GM18519 (cell line): ENCODE data around the gene SLC16A1.
"Not testable (repeated sequence)": the region's sequence is repeated elsewhere in the genome, so short reads cannot be mapped to it uniquely, and the experiment has no call there.

ENCODE experiments used
- ATAC-seq: cut with Tn5 transposase; IDR thresholded peaks from one replicate; pipeline ENCODE4 v1.9.1; 2021; ENCODE audit warnings: mild to moderate bottlenecking, moderate library complexity; ENCODE audit not compliant: unreplicated experiment, low FRiP score

Gene SLC16A1

DNA sequence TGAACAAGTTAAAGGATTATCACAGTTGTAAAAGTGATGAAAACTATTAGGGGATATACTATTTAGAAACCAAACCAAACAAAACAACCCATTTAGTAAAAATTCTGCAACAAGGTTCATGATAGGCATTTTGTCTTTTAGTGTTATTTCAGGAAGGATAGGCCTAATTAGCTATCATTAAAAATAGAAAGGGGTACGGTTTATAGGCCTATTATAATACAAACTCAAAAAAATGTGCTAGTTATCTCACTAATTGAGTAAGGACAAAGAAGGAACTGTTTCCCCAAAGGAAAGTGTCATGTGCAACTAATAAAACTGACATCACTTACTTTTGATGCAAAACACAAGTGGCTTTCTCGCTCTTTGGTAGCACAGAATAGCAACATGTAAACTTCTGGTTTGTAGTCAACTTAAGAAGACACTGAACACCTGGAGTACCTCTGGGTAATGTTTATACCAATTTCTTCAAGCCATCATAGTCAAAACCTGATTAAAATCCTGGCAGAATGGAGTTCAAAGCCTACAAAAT, 28.5 kb downstream of the SLC16A1 start:
- ATAC-seq: no peak

DNA sequence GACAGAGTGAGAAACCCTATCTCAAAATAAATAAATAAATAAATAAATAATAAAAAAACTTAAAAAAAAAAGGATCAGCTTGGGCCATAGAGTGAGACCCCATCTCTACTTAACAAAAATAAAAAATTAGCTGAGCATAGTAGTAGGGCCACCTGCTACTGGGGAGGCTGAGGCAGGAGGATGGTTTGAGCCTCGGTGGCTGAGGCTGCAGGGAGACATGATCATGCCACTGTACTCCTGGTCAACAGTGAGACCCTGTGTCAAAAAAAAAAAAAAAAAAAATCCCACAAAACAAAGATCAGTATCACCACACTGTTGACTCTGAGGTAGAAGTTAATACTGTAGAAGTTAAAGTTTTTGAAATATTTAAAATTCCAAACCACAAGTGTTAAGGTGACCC, 29.1 kb downstream of the SLC16A1 start:
- no peak for ATAC-seq

- ATAC-seq: no peak
These were observed 31.0 kb downstream of the SLC16A1 start for GRCh38 chr1:112925015-112925414.

DNA sequence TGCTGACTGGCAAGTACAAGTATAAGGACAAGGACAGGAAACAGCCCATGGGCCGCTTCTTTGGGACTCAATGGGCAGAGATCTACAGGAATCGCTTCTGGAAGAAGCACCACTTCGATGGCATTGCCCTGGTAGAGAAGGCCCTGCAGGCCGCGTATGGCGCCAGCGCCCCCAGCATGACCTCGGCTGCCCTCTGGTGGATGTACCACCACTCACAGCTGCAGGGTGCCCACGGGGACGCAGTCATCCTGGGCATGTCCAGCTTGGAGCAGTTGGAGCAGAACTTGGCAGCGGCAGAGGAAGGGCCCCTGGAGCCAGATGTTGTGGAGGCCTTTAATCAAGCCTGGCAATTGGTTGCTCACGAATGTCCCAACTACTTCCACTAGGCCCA, 32.0 kb downstream of the SLC16A1 start:
- ATAC-seq: no peak

DNA sequence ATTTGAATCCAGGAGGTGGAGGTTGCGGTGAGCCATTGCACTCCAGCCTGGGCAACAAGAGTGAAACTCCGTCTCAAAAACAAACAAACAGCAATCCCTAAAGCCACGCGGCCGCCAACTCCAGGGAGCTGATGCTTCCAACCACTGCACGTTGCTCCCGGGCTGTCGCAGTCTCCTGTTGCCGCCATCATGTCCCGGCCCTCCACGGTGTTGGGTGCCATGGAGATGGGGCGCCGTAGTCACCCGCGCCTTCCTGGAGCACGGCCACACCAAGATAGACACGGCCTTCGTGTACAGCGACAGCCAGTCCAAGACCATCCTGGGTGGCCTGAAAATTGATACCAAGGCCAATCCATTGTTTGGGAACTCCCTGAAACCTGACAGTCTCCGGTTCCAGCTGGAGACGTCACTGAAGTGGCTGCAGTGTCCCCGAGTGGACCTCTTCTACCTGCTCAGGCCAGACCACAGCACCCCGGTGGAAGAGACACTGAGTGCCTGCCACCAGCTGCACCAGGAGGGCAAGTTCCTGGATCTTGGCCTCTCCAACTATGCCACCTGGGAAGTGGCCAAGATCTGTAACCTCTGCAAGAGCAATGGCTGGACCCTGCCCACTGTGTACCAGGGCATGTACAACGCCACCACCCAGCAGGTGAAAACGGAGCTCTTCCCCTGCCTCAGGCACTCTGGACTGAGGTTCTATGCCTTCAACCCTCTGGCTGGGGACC, 32.6 kb downstream of the SLC16A1 start:
- ATAC-seq: no peak

DNA sequence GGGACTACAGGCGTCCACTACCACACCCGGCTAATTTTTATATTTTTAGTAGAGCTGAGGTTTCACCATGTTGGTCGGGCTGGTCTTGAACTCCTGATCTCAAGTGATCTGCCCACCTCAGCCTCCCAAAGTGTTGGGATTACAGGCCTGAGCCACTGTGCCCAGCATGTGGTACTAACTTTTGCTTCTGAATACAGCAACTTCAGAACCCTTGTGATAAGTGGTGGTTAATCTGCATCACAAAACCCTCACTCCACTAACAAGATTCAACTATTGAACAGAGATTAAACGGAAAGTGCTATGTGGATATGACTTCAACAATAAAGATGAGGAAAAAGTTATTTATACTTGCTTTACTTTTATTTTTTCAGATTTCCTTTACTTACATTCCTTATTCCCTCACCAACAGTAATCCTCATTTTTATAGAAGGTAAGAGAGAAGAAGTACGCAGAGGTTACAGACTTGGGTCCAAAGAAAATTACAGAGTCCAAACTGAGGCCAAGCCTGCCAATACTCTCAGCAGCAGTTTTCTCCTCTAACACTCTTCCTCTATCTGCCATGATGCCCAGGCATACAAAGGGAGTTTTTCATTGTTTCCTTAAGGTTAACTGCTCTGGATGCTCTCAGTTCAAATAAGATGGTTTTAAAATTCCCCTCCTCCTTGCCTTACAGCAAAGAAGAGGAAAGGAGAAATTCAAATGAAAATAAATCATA, 44.3 kb downstream of the SLC16A1 start:
- ATAC-seq: no peak

DNA sequence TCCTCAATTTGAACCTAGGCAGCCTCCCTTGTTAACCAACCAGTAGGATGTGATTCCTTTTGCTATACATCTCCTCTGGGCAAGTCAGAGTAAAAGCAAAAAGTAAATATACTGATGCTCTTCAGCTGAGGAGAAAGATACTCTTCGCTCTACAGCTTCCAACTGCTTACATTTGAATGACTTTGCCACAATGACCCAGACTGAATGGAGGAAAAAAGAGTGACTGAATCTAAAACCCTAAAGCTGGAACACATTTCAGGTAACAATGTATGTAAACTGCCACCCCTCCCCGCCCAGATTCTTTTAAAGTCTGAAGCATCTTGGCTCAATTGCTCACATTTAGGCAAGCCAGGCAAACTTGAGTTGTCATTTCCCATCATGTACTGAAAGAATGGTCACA, 46.1 kb downstream of the SLC16A1 start:
- ATAC-seq: no peak

DNA sequence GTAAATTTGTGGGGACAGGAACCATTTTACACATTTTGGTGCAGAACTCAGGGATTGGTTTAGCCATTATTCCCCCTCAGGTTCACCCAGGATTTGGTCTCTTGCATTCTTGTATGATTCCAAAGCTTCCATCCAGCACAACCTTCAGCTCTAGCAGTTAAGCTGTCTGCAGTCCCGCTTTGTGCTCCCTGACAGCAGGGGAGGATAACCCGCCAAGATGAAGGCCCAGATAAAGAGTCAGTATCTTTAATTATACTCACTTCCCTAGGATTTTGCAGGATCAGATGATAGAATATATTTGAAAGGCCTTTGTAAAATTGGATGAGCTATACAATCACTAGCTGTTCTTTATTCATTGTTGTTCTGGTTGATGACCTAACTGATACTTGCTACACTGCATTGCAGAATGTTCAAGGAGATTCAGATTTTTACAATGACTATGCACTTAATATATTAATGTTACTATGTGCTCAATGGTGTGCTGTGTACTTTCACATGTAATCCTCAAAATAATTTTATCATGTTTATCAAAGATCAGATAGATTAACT, 49.8 kb downstream of the SLC16A1 start:
- ATAC-seq: no peak

DNA sequence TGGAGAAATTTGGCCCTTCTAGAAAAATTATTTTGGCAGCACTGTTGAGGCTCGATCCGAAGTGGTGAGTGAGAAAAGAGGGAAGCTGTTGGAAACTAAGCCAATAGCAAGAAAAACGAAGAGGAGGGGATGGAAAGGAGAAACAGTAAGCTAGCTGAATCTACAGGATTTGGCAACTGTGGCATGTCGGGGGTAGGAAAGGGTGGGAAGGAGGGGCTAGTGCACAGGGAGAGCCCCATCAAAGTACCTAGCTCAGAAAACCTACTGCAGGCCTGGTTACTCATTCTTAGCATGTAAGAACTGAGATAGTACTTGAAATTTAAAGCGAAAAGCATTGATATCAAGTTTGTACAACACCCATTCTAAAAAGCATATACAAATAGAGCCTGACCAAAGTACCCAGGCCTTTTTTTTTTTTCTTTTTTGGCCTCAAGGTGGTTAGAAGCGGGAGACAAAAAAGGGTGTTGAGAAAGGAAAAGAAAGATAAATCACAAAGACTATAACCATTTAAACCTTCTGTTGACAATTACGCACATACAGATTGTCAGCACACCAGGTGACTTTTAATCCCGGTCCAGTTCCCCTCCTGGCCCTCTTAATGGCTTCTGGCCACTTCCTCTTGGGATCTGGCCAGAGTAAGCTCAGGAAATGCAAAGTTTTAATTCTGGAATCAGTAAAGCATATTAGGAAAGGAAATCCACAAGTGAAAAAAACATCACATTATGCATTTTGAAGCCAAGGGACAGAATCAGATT, 50.4 kb downstream of the SLC16A1 start:
- no peak for ATAC-seq

DNA sequence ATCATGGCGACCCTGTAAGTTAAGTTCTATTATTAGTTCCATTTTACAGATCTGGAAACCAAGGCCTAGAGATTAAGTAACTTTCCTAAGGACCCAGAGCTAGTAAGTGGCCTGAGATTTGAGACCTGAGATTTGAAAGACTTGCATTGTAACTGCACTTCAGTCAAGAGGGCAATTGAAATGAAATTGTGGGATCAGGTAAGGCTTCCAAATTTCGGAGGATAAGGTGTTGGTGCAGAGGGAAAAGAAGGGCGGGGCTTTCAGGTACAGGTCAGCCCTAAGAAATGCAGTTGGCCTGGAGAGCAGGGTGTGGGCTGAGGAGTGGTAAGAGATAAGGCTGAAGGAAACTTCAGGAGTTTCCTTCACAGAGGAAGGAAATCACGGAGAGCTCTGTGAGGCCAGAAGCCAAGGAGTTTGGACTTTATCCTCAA, 51.1 kb downstream of the SLC16A1 start:
- ATAC-seq: no peak

DNA sequence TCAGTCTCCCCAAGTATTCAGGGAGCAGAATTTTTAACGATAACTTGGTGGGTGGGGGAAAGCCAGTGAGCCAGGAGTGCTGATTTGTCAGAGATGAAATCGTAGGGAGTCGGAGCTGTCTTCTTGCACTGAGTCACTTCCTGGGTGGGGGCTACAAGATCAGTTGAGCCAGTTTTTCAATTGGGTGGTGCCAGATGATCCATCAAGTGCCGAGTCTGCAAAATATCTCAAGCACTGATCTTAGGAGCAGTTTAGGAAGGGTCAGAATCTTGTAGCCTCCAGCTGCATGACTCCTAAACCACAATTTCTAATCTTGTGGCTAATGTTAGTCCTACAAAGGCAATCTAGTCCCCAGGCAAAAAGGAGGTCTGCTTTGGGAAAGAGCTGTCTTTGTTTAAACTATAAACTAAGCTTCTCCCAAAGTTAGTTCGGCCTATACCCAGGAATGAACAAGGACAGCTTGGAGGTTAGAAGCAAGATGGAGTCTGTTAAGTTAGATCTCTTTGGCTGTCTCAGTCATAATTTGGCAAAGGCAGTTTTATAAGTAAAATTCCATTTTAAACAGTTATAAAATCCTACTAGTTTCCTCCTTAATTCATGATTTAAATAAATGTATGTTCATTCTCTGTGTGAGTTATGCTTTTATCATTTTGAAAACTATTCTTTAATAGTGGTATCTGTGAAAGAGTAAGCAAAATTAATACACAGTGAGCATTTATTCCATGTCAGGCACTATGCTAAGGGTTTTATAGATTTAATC, 51.7 kb downstream of the SLC16A1 start:
- ATAC-seq: no peak

DNA sequence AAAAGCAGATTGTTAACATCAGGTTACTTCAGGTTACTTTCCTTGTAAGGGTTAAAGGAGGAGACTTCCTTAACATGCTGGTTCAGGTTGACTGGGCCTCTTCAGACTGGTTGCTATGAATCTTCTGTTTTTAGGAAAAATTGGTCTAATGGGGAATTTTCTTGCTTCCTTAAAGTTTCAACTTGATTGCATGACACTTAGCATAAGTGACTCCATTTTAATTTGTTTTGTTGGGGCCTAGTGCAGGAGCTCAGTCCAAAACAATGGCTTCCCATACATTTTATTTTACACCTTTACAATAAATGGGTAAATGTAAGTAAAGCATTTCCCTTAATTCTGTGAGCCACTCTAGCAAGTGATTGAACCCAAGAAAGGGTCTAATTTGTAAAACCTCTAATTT, 53.8 kb downstream of the SLC16A1 start:
- no peak for ATAC-seq

DNA sequence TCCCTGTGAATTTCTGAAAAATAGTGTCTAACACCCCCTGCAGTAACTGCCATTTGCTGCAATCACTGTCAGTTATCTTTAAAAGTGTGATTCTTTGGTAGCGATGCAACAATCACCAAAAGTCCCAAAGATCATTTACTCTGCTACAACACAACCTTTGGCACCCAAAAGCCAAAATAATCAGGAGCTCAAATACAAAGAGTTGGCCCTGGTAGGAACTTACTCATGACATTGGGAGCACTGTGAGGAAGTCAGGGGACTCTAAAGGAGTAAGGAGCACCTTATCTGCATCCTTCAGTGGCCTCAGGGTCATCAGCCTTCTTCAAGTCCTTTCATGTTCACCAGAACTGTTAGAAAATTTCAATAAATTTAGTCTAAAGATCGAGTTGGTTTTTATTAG, 54.6 kb downstream of the SLC16A1 start:
- no peak for ATAC-seq

DNA sequence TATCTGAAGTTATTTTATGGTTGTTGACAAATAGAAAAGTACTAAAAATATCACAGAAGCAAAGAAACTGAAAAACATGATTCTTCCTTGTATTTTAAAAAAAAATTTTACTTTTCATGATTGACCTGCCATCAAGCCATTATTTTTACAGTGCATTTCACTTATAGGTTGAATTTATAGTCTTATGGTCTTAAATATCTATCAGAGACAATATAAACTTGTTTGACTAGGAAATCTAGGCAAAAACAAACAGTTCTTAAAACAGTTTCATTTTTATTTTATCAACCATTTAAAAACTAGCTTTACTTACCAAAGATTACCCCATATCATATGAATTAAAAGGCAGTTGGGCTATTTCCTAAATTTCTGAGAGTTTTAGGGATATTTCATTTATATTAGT, 59.2 kb downstream of the SLC16A1 start:
- no peak for ATAC-seq

DNA sequence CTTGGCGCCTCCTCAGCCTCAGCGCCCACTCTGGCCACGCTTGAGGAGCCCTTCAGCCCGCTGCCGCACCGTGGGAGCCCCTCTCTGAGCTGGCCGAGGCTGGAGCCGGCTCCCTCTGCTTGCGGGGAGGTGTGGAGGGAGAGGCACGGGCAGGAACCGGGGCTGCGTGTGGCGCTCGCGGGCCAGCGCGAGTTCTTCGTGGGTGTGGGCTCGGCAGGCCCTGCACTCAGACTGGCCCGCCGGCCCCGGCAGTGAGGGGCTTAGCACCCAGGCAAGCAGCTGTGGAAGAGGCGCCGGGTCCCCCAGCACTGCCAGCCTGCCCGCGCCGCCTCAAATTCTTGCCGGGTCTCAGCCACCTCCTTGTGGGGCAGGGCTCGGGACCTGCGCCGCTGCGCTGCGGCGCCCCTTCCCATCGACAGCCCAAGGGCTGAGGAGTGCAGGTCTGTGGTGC, 61.4 kb downstream of the SLC16A1 start:
- ATAC-seq: no peak

DNA sequence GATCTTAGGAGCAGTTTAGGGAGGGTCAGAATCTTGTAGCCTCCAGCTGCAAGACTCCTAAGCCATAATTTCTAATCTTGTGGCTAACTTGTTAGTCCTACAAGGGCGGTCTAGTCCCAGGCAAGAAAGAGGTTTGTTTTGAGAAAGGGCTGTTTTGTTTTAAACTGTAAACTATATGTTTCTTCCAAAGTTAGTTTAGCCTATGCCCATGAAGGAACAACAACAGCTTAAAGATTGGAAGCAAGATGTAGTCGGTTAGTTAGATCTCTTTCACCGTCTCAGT, 62.0 kb downstream of the SLC16A1 start:
- no peak for ATAC-seq

- ATAC-seq: no peak
These were observed 62.5 kb downstream of the SLC16A1 start for GRCh38 chr1:112893288-112894009.

- not testable (repeated sequence) for ATAC-seq
These were observed 66.1 kb downstream of the SLC16A1 start for GRCh38 chr1:112889906-112890305.

- ATAC-seq: no peak
These were observed 66.8 kb downstream of the SLC16A1 start for GRCh38 chr1:112889052-112889768.
